IMR-90 (cell line): Measurements from ENCODE around the gene SEMA3C. TPM values are rescaled to one million over a fixed set of nuclear protein-coding genes. Genes with fewer than 3 reads are reported as not detected.

Source experiments
- ATAC-seq: fragments of 200-7000 bp; cut with Tn5 transposase; 2 replicates; pipeline ENCODE4 v1.9.1; 2020; ENCODE audit warnings: low read depth, mild to moderate bottlenecking, moderate library complexity
- BruUV-seq: library from RNA; stranded (reverse); fragments of 400-500 nt; replicated peaks from 2 replicates; lab custom pipeline; 2021; lab: Mats Ljungman, UMichigan
- CTCF ChIA-PET: fragments of 300-600 bp; formaldehyde crosslinking; extraction: SDS; loops from one replicate; lab custom pipeline; 2021; ENCODE audit warnings: antibody characterized with exemption; lab: Yijun Ruan, JAX
- POLR2A ChIA-PET: fragments of 300-600 bp; sonication (Branson Sonifier 250); formaldehyde crosslinking; loops from one replicate; lab custom pipeline; 2022; ENCODE audit warnings: antibody characterized with exemption; ENCODE audit not compliant: unreplicated experiment; lab: Charles Lee
- DNase-seq: peaks from one replicate; pipeline ENCODE4 v3.0.0; 2013
- H2AFZ ChIP-seq: replicated peaks from 2 replicates; pipeline ENCODE3; 2013; ENCODE audit warnings: low read length, mild to moderate bottlenecking; ENCODE audit not compliant: poor library complexity
- H2AK5ac ChIP-seq: 2 replicates; pipeline ENCODE4 v1.6.1; 2013; ENCODE audit warnings: low read depth, low read length, inconsistent platforms
- H2AK9ac ChIP-seq: replicated peaks from 2 replicates; pipeline ENCODE3; 2013; ENCODE audit warnings: mild to moderate bottlenecking, low read depth, low read length, moderate library complexity; ENCODE audit not compliant: poor library complexity
- H2BK120ac ChIP-seq: 2 replicates; pipeline ENCODE4 v1.6.1; 2013; ENCODE audit warnings: low read depth, low read length, inconsistent platforms
- H2BK15ac ChIP-seq: 3 replicates; pipeline ENCODE4 v1.6.1; 2013; ENCODE audit warnings: low read depth, low read length, inconsistent platforms
- H2BK20ac ChIP-seq: 2 replicates; pipeline ENCODE4 v1.6.1; 2013; ENCODE audit warnings: low read depth, mild to moderate bottlenecking, inconsistent platforms, low read length, moderate library complexity
- H2BK5ac ChIP-seq: 2 replicates; pipeline ENCODE4 v1.6.1; 2013; ENCODE audit warnings: mild to moderate bottlenecking, low read depth, low read length, inconsistent platforms; ENCODE audit not compliant: poor library complexity, severe bottlenecking
- H3K14ac ChIP-seq: replicated peaks from 2 replicates; pipeline ENCODE4 v1.6.1; 2013; ENCODE audit warnings: low read depth, low read length, inconsistent platforms
- H3K18ac ChIP-seq: 2 replicates; pipeline ENCODE4 v1.6.1; 2013; ENCODE audit warnings: low read depth, low read length, control low read depth
- H3K23ac ChIP-seq: 2 replicates; pipeline ENCODE4 v1.6.1; 2013; ENCODE audit warnings: low read depth, low read length, inconsistent platforms
- H3K27ac ChIP-seq: 2 replicates; pipeline ENCODE4 v1.5.1; 2013; ENCODE audit warnings: mild to moderate bottlenecking, control low read depth, low read length; ENCODE audit not compliant: insufficient read depth
- H3K27me3 ChIP-seq: 2 replicates; pipeline ENCODE4 v1.6.1; 2013; ENCODE audit warnings: low read length; ENCODE audit not compliant: control insufficient read depth, insufficient read depth
- H3K36me3 ChIP-seq: 2 replicates; pipeline ENCODE4 v1.6.1; 2013; ENCODE audit warnings: low read length, mixed read lengths; ENCODE audit not compliant: control insufficient read depth, insufficient read depth
- H3K4ac ChIP-seq: 2 replicates; pipeline ENCODE4 v1.6.1; 2013; ENCODE audit warnings: low read depth, low read length, inconsistent platforms
- H3K4me1 ChIP-seq: 2 replicates; pipeline ENCODE4 v1.6.1; 2013; ENCODE audit warnings: low read length, mixed read lengths; ENCODE audit not compliant: control insufficient read depth, insufficient read depth
- H3K4me2 ChIP-seq: 2 replicates; pipeline ENCODE4 v1.6.1; 2013; ENCODE audit warnings: low read depth, mild to moderate bottlenecking, control low read depth, low read length, moderate library complexity
- H3K4me3 ChIP-seq: 2 replicates; pipeline ENCODE4 v1.5.1; 2013; ENCODE audit warnings: low read depth, mild to moderate bottlenecking, control low read depth, low read length, moderate library complexity; ENCODE audit not compliant: insufficient read depth
- H3K56ac ChIP-seq: 2 replicates; pipeline ENCODE4 v1.6.1; 2013; ENCODE audit warnings: low read length, inconsistent platforms; ENCODE audit not compliant: insufficient read depth; ENCODE audit errors: extremely low read depth
- H3K79me1 ChIP-seq, 2 experiments: 2 replicates each; pipeline ENCODE4 v1.6.1; 2013; ENCODE audit warnings: low read length in 2 of 2, inconsistent platforms in 1 of 2, low read depth in 1 of 2
- H3K9ac ChIP-seq: 2 replicates; pipeline ENCODE4 v1.6.1; 2013; ENCODE audit warnings: low read depth, low read length, control low read depth
- H3K9me1 ChIP-seq: 2 replicates; pipeline ENCODE4 v1.6.1; 2013; ENCODE audit warnings: low read length, inconsistent platforms; ENCODE audit not compliant: insufficient read depth
- H3K9me3 ChIP-seq: 2 replicates; pipeline ENCODE4 v1.6.1; 2013; ENCODE audit warnings: low read length; ENCODE audit not compliant: control insufficient read depth, insufficient read depth
- H4K20me1 ChIP-seq: 2 replicates; pipeline ENCODE4 v1.6.1; 2013; ENCODE audit warnings: low read length, inconsistent platforms; ENCODE audit not compliant: insufficient read depth
- H4K5ac ChIP-seq: 2 replicates; pipeline ENCODE4 v1.6.1; 2013; ENCODE audit warnings: mild to moderate bottlenecking, low read depth, low read length, control low read depth
- H4K8ac ChIP-seq, 2 experiments: 2 replicates each; pipeline ENCODE4 v1.6.1; 2013; ENCODE audit warnings: low read depth in 2 of 2, low read length in 2 of 2, control low read depth in 1 of 2, inconsistent platforms in 1 of 2
- H4K91ac ChIP-seq: 2 replicates; pipeline ENCODE4 v1.6.1; 2013; ENCODE audit warnings: low read depth, low read length, inconsistent platforms; ENCODE audit not compliant: insufficient read depth
- FOS ChIP-seq: fragments of 150-350 bp; IDR thresholded peaks from 2 replicates; pipeline ENCODE4 v1.6.1; 2016; ENCODE audit warnings: low read depth, low read length
- WGBS, 2 experiments: methylation state at CpG; one replicate each; pipeline versions ENCODE4 v1.1.5 to v1.1.7; 2013; ENCODE audit warnings: missing lambda C conversion rate in 2 of 2; ENCODE audit not compliant: insufficient read length in 1 of 2; ENCODE audit errors: extremely low coverage in 2 of 2; 5-methylcytosine and 5-hydroxymethylcytosine counted together
- dilution Hi-C: fragments of 300-500 bp; cut with HindIII; formaldehyde crosslinking; loops from one replicate; pipeline ENCODE4 v1.14.3; 2018; ENCODE audit warnings: low sequenced_read_pairs; ENCODE audit not compliant: unreplicated experiment
- in situ Hi-C: fragments of 300-500 bp; cut with MboI; formaldehyde crosslinking; loops from 3 replicates; pipeline ENCODE4 v1.14.3; 2019; ENCODE audit warnings: low sequenced_read_pairs, inconsistent platforms, mixed read lengths
- intact Hi-C: fragments of 100-400 bp; cut with micrococcal nuclease; formaldehyde crosslinking; loops from 2 replicates; pipeline ENCODE4 v1.10.0; 2022
- polyA plus RNA-seq, 3 experiments: library from polyadenylated mRNA; depleted of rRNA; stranded (reverse); fragments of >200 nt; gene quantifications; 2 replicates each; pipeline ENCODE4 v1.2.3, GENCODE V29; 2012; ENCODE audit warnings: low replicate concordance in 1 of 3
- total RNA-seq: library from RNA; depleted of rRNA; stranded (reverse); fragments of >200 nt; gene quantifications from 2 replicates; pipeline ENCODE4 v1.2.3, GENCODE V29; 2012
- TF ChIP-seq, protein P1 (sequence below): conservative IDR thresholded peaks from 2 replicates; pipeline ENCODE4 v1.5.1; 2012; ENCODE audit warnings: mild to moderate bottlenecking, low read depth, low read length, improper control_type of control experiment

The SEMA3C gene
- total and polyA plus RNA-seq, 2 of the 4 experiments (the other 2 are of a cell fraction), result 21.2 to 97.1 TPM

DNA sequence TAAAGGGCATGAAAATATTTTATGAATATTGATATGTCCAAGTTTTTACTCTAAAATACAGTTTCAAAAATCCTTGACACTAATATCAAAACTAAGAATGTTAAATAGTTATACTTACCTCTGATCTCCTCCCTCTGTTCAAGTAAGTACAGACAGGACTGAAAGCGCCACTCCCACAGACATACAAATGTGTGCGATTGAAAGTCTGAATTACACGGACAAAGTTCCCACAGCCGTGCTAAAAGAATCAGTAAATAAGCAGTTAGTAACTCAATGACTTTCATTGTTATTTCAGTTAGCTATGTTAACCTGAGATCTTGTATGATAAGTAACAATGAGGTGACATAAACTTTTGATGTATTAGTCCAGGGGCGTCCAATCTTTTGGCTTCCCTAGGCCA, 100.7 kb downstream of the SEMA3C start:
- no peaks in the 10 kb centered on the region for H3K27me3 ChIP-seq
- H3K79me1 ChIP-seq, result no peaks in the 10 kb centered on the region; a peak in 2 of 4 replicates
- H3K4ac ChIP-seq, result no peak overlapping the region
- WGBS, 2 experiments, result 87% methylated on average over 3 of the region's 5 CpGs; no CpG with 5 or more reads in 1 of the 2 experiments
- no peak overlapping the region for H4K8ac ChIP-seq
- no peak overlapping the region for H3K14ac ChIP-seq
- dilution Hi-C loops (no loop called here), intact Hi-C loops (no loop called here), in situ Hi-C loops (no loop called here)
- no peak overlapping the region for H3K27ac ChIP-seq
- no peaks in the 10 kb centered on the region for H3K4me1 ChIP-seq
- H2BK5ac ChIP-seq, result no peak overlapping the region
- H3K9me1 ChIP-seq, result no peaks in the 10 kb centered on the region
- H2AK5ac ChIP-seq, result no peak overlapping the region
- no peak overlapping the region for H3K18ac ChIP-seq
- no peak overlapping the region for H3K56ac ChIP-seq
- no peak overlapping the region for H3K23ac ChIP-seq
- no peak overlapping the region for H4K5ac ChIP-seq
- no peak overlapping the region for H2AK9ac ChIP-seq
- CTCF ChIA-PET, result interaction anchor here (0.8 kb wide), 1 partner anchor 11 kb away, joined by 3 read pairs; no protein-coding TSS in a partner anchor
- ATAC-seq (no peak), DNase-seq (no peak)
- no peak overlapping the region for H2AFZ ChIP-seq
- TF ChIP-seq FOS, result no peak
- TF ChIP-seq, protein P1, sequence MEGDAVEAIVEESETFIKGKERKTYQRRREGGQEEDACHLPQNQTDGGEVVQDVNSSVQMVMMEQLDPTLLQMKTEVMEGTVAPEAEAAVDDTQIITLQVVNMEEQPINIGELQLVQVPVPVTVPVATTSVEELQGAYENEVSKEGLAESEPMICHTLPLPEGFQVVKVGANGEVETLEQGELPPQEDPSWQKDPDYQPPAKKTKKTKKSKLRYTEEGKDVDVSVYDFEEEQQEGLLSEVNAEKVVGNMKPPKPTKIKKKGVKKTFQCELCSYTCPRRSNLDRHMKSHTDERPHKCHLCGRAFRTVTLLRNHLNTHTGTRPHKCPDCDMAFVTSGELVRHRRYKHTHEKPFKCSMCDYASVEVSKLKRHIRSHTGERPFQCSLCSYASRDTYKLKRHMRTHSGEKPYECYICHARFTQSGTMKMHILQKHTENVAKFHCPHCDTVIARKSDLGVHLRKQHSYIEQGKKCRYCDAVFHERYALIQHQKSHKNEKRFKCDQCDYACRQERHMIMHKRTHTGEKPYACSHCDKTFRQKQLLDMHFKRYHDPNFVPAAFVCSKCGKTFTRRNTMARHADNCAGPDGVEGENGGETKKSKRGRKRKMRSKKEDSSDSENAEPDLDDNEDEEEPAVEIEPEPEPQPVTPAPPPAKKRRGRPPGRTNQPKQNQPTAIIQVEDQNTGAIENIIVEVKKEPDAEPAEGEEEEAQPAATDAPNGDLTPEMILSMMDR, result no peak
- no peak overlapping the region for H4K91ac ChIP-seq
- BruUV-seq, result no TSS peak
- no peaks in the 10 kb centered on the region for H3K9me3 ChIP-seq
- H4K20me1 ChIP-seq, result no peaks in the 10 kb centered on the region
- H2BK15ac ChIP-seq, result no peak overlapping the region
- no peak overlapping the region for H3K4me3 ChIP-seq
- no peak overlapping the region for H2BK20ac ChIP-seq
- H3K36me3 ChIP-seq, result no peaks in the 10 kb centered on the region
- no peak overlapping the region for H3K9ac ChIP-seq
- H3K4me2 ChIP-seq, result no peak overlapping the region
- no peak overlapping the region for H2BK120ac ChIP-seq
- POLR2A ChIA-PET, result interaction anchor here (0.7 kb wide), 1 partner anchor 10 kb away, joined by 3 read pairs; no protein-coding TSS in a partner anchor
